Cardiac septum (tissue), 1 donor: ENCODE results near the gene BUD13. TPM values are rescaled to one million over a fixed set of nuclear protein-coding genes. Genes with fewer than 3 reads are reported as not detected.
"Not testable (repeated sequence)": the region's sequence is repeated elsewhere in the genome, so short reads cannot be mapped to it uniquely, and the experiment has no call there.

Source experiments
- DNase-seq: peaks from one replicate; pipeline ENCODE4 v3.0.0-alpha.2; 2020; ENCODE audit warnings: low spot score
- intact Hi-C: fragments of 100-400 bp; cut with DNase I; formaldehyde crosslinking; loops from one replicate; pipeline ENCODE4 v1.14.0; 2022
- long read RNA-seq: library from polyadenylated mRNA; unstranded; transcript quantifications from one replicate; pipeline ENCODE4 v2.0.0, GENCODE V29; 2021
- total RNA-seq: library from RNA; stranded (reverse); fragmentation: NEBNext Ultra II Directional; extraction: Animal tissue kit (Norgen Biotek cat#: 25700); gene quantifications from one replicate; pipeline ENCODE4 v1.2.1, GENCODE V29; 2021
- donor health status: DM: no; HTN: no; CAD: no.

The BUD13 gene, protein sequence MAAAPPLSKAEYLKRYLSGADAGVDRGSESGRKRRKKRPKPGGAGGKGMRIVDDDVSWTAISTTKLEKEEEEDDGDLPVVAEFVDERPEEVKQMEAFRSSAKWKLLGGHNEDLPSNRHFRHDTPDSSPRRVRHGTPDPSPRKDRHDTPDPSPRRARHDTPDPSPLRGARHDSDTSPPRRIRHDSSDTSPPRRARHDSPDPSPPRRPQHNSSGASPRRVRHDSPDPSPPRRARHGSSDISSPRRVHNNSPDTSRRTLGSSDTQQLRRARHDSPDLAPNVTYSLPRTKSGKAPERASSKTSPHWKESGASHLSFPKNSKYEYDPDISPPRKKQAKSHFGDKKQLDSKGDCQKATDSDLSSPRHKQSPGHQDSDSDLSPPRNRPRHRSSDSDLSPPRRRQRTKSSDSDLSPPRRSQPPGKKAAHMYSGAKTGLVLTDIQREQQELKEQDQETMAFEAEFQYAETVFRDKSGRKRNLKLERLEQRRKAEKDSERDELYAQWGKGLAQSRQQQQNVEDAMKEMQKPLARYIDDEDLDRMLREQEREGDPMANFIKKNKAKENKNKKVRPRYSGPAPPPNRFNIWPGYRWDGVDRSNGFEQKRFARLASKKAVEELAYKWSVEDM
- total RNA-seq: 8.3 TPM
- long read RNA-seq, transcript BUD13-201 (10 exons, 2,196 nt): major isoform, 6 of 14 reads
- long read RNA-seq, partial matches to known transcripts: 5 of 14 reads
- long read RNA-seq, other reads (novel, unspliced or antisense): 3 of 14 reads

- DNase-seq: peak; percentile 97
- intact Hi-C loops: loop anchor here (2.0 kb wide), 1 partner anchor 16 kb away; the partner anchor contains the start of gene ZPR1
Observed at GRCh38 chr11:116772443-116773202, at the start of gene BUD13. BUD13 (minus strand) TSS chr11:116772987; CDS start chr11:116772964, 23 bp downstream.

GRCh38 chr11:116822575-116822974 is 49.8 kb upstream of the BUD13 start:
- DNase-seq: no peak
- intact Hi-C loops: no loop called here

- intact Hi-C loops: no loop called here
- no peak for DNase-seq
Observed at GRCh38 chr11:116821050-116821918, 48.5 kb upstream of the BUD13 start.

- intact Hi-C loops: no loop called here
Observed at GRCh38 chr11:116819049-116819448, 46.3 kb upstream of the BUD13 start.

DNA sequence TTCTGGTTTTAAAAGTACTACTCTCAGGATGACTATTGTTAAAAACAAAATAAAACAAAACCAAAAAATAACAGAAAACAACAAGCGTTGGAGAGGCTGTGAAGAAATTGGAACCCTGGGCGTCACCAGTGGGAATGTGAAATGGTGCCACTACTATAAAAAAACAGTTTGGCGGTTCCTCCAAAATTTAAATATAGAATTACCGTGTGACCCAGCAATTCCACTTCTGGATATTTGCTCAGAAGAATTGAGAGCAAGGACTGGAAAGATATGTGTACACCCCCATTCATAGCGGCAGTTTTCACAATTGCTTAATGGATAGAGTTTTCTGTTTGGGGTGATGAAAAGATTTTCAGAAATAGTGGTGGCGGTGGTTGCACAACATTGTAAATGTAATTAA is 41.7 kb upstream of the BUD13 start:
- DNase-seq: no peak
- intact Hi-C loops: no loop called here

More at GRCh38 chr11:116819049-116819448, 46.3 kb upstream of the BUD13 start:
- DNase-seq: no peak

- no peak for DNase-seq
- intact Hi-C loops: no loop called here
Observed at GRCh38 chr11:116813781-116814471, 41.1 kb upstream of the BUD13 start.

GRCh38 chr11:116813170-116813569 is 40.4 kb upstream of the BUD13 start:
- intact Hi-C loops: no loop called here
- DNase-seq: no peak

DNA sequence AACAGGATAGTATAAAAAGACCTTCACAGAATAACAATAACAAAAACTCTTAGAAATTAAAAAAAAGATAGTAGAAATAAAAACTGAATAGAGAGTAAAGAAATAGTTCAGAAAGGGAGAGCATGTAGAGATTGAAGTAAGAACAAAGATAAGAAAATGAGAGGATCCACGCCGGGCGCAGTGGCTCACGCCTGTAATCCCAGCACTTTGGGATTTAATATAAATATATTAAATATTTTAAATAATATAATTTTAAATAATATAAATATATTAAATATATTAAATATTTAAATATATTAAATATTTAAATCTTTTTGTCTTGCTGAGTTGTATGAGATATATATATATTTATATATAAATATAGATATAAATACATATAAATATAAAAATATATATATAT is 39.3 kb upstream of the BUD13 start:
- no peak for DNase-seq
- intact Hi-C loops: no loop called here

GRCh38 chr11:116811194-116811593 is 38.4 kb upstream of the BUD13 start:
- intact Hi-C loops: no loop called here
- DNase-seq: no peak

GRCh38 chr11:116808262-116809175 is 35.7 kb upstream of the BUD13 start:
- DNase-seq: no peak
- intact Hi-C loops: no loop called here

- intact Hi-C loops: no loop called here
- DNase-seq: no peak
Observed at GRCh38 chr11:116807601-116808261, 34.9 kb upstream of the BUD13 start.

DNA sequence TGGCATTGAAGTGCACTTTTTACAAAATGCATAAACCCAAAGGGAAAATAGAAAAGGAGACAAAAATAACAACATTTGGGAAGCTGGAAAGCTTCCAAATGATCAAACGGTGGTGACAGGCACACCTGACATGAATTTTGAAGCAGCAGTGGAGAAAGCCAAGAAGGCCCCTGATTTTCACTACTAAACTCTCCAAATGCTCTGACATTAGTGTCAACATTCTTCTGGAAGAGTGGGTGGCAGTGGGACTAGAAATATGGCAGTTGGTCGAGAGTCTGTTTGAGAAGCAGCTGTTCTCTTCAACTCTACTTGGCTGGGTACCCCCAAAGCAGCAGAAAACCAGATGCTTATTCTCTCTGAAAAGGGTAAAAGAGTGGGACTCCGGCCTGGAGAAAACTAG is 31.2 kb upstream of the BUD13 start:
- intact Hi-C loops: no loop called here
- no peak for DNase-seq

DNA sequence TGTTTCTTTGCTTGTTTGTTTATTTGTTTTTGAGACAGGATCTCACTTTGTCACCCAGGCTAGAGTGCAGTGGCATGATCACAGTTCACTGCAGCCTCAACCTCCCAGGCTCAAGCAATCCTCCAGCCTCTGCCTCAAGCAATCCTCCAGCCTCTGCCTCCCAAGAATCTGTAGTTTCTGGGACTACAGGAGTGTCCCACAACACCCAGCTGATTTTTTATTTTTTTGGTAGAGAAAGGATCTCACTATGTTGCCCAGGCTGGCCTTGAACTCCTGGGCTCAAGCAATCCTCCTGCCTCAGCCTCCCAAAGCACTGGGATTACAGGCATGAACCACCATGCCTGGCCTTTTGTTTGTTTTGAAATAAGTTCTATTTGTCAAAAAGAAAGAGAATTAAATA is 28.9 kb upstream of the BUD13 start:
- DNase-seq, intact Hi-C loops: not testable (repeated sequence)

GRCh38 chr11:116800610-116801009 is 27.8 kb upstream of the BUD13 start:
- intact Hi-C loops: no loop called here
- DNase-seq: no peak

- intact Hi-C loops: no loop called here
- no peak for DNase-seq
Observed at GRCh38 chr11:116798368-116798767, 25.6 kb upstream of the BUD13 start.

DNA sequence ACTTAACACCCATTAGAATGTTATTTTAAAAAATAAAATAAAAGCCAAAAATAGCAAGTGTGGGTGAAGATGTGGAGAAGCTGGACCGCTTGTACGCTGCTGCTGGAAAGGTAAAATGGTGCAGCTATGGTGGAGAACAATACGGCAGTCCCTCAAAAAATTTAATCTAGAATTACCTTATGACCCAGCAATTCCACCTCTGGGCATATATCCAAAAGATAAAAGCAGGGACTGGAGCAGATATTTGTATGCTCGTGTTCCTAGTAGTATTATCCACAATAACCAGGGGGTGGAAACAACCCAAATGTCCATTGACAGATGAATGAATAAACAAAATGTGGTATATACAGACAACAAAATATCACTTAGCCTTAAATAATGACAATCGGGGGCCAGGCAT is 25.0 kb upstream of the BUD13 start:
- intact Hi-C loops: no loop called here
- DNase-seq: no peak

GRCh38 chr11:116796548-116796947 is 23.8 kb upstream of the BUD13 start:
- intact Hi-C loops: no loop called here
- DNase-seq: no peak
